Endothelial cell of umbilical vein (primary cell): Measurements from ENCODE around the gene ANG. TPM values are rescaled to one million over a fixed set of nuclear protein-coding genes. Genes with fewer than 3 reads are reported as not detected.

Experiments
- BruUV-seq: library from RNA; stranded (reverse); fragments of 400-500 nt; replicated peaks from 2 replicates; lab custom pipeline; 2021; lab: Mats Ljungman, UMichigan
- CTCF ChIA-PET: fragments of 300-600, 350-600 bp; sonication (Branson Sonifier 250); formaldehyde crosslinking; loops from one replicate; lab custom pipeline; 2021; ENCODE audit warnings: antibody characterized with exemption, inconsistent platforms; lab: Charles Lee
- POLR2A ChIA-PET: fragments of 300-600, 350-600 bp; sonication (Branson Sonifier 250); formaldehyde crosslinking; loops from one replicate; lab custom pipeline; 2021; ENCODE audit warnings: antibody characterized with exemption, inconsistent platforms; lab: Charles Lee
- DNase-seq: peaks from one replicate; pipeline ENCODE4 v3.0.0-alpha.2; 2011; ENCODE audit warnings: low read depth, low spot score
- FAIRE-seq: peaks from 2 replicates; lab custom pipeline; 2011; peaks lifted over from hg19 to GRCh38; lab: Jason Lieb, UNC
- H2AFZ ChIP-seq: 2 replicates; pipeline ENCODE4 v1.6.0; 2012; ENCODE audit warnings: low read depth, low read length, control low read depth, inconsistent platforms
- H3K27ac ChIP-seq: 2 replicates; pipeline ENCODE4 v1.5.1; 2011; ENCODE audit warnings: low read depth, mild to moderate bottlenecking, control low read depth, low read length, moderate library complexity; ENCODE audit not compliant: insufficient read depth
- H3K27me3 ChIP-seq, 2 experiments: 2 replicates each; pipeline versions ENCODE4 v1.6.0 to v1.6.1; 2011; ENCODE audit warnings: low read length in 2 of 2, mixed read lengths in 1 of 2; ENCODE audit not compliant: control insufficient read depth in 2 of 2, insufficient read depth in 2 of 2
- H3K36me3 ChIP-seq, 2 experiments: 2 replicates in 1 of 2; 3 replicates in 1 of 2; pipeline ENCODE4 v1.5.1; 2011; ENCODE audit warnings: low read length in 2 of 2, mild to moderate bottlenecking in 1 of 2, moderate library complexity in 1 of 2; ENCODE audit not compliant: control insufficient read depth in 2 of 2, insufficient read depth in 2 of 2; ENCODE audit errors: extremely low read depth in 1 of 2
- H3K4me1 ChIP-seq: 3 replicates; pipeline ENCODE4 v1.5.1; 2011; ENCODE audit warnings: mild to moderate bottlenecking, low read length; ENCODE audit not compliant: control insufficient read depth, insufficient read depth; ENCODE audit errors: extremely low read depth
- H3K4me2 ChIP-seq: 2 replicates; pipeline ENCODE4 v1.6.1; 2011; ENCODE audit warnings: low read length, control low read depth, mixed read lengths; ENCODE audit not compliant: insufficient read depth
- H3K4me3 ChIP-seq, 3 experiments: fragments of 200-600 bp in 1 of 3; sonication (generic), shearing (Covaris generic) in 1 of 3; replicated peaks in 1 of 3; 2 replicates each; pipeline ENCODE4 v1.5.1; 2011 to 2016; ENCODE audit warnings: control low read depth in 3 of 3, low read length in 3 of 3, mild to moderate bottlenecking in 2 of 3, inconsistent platforms in 1 of 3, low read depth in 1 of 3, moderate library complexity in 1 of 3; ENCODE audit not compliant: insufficient read depth in 1 of 3
- H3K79me2 ChIP-seq: 2 replicates; pipeline ENCODE4 v1.6.0; 2012; ENCODE audit warnings: low read length, inconsistent platforms; ENCODE audit not compliant: control insufficient read depth, insufficient read depth
- H3K9ac ChIP-seq: replicated peaks from 2 replicates; pipeline ENCODE3; 2011; ENCODE audit warnings: low read length, control low read depth; ENCODE audit not compliant: insufficient read depth; ENCODE audit errors: extremely low read depth
- H3K9me1 ChIP-seq: replicated peaks from 3 replicates; pipeline ENCODE4 v1.6.0; 2011; ENCODE audit warnings: mild to moderate bottlenecking, low read length; ENCODE audit not compliant: control insufficient read depth, insufficient read depth; ENCODE audit errors: extremely low read depth
- H3K9me3 ChIP-seq: replicated peaks from 2 replicates; pipeline ENCODE4 v1.5.1; 2012; ENCODE audit warnings: low read length, inconsistent platforms; ENCODE audit not compliant: control insufficient read depth, insufficient read depth
- H4K20me1 ChIP-seq: replicated peaks from 2 replicates; pipeline ENCODE3; 2011; ENCODE audit warnings: mild to moderate bottlenecking, low read length; ENCODE audit not compliant: control insufficient read depth, insufficient read depth; ENCODE audit errors: extremely low read depth
- CTCF ChIP-seq, 2 donors: IDR thresholded peaks; 1 replicate in 1 of 2; 2 replicates in 1 of 2; pipeline ENCODE4 v1.5.1; 2011; ENCODE audit warnings: low read length in 2 of 2, mild to moderate bottlenecking in 2 of 2, moderate library complexity in 2 of 2, control low read depth in 1 of 2, inconsistent platforms in 1 of 2, low read depth in 1 of 2; ENCODE audit not compliant: insufficient read depth in 1 of 2; ENCODE audit errors: extremely low read depth in 1 of 2
- EZH2 ChIP-seq: IDR thresholded peaks from 2 replicates; pipeline ENCODE4 v1.6.1; 2012; ENCODE audit warnings: borderline replicate concordance, low read depth, mild to moderate bottlenecking, moderate library complexity, low read length, inconsistent platforms; ENCODE audit not compliant: severe bottlenecking
- FOS ChIP-seq: IDR thresholded peaks from 2 replicates; pipeline ENCODE4 v1.6.1; 2011; ENCODE audit warnings: mild to moderate bottlenecking, low read length, moderate library complexity, borderline replicate concordance; ENCODE audit not compliant: insufficient read depth
- GATA2 ChIP-seq: IDR thresholded peaks from 2 replicates; pipeline ENCODE4 v1.7.0; 2011; ENCODE audit warnings: low read depth, mild to moderate bottlenecking, moderate library complexity, mixed read lengths, low read length; ENCODE audit not compliant: insufficient read length, insufficient read depth
- MYC ChIP-seq: IDR thresholded peaks from one replicate; pipeline ENCODE4 v1.6.1; 2011; ENCODE audit warnings: mild to moderate bottlenecking, low read depth, low read length
- POLR2A ChIP-seq: IDR thresholded peaks from 2 replicates; pipeline ENCODE4 v1.6.1; 2012; ENCODE audit warnings: low read depth, mild to moderate bottlenecking, control low read depth, low read length
- dilution Hi-C: fragments of 300-500 bp; cut with MboI; formaldehyde crosslinking; loops from one replicate; pipeline ENCODE4 v1.15.0; 2019; ENCODE audit warnings: low sequenced_read_pairs; ENCODE audit not compliant: extremely low pct_ligation_motif_present
- intact Hi-C: fragments of 100-400 bp; cut with micrococcal nuclease; formaldehyde crosslinking; loops from one replicate; pipeline ENCODE4 v1.10.0; 2022
- polyA plus RNA-seq, 4 experiments: library from polyadenylated mRNA; depleted of rRNA in 3 of 4; stranded (reverse) in 3 of 4; unstranded in 1 of 4; fragments of >200 nt; gene quantifications; 2 replicates each; pipeline versions ENCODE4 v1.2.1 to v1.2.3, GENCODE V29; 2011 to 2012; ENCODE audit warnings: missing spikeins in 1 of 4
- total RNA-seq: library from RNA; stranded (reverse); gene quantifications from 2 replicates; pipeline ENCODE4 v1.2.3, GENCODE V29; 2021

The ANG gene
- total and polyA plus RNA-seq, 2 donors (not counting 3 experiments of a cell fraction or from before 2014, with no cell fraction given): 6.2 to 11.2 TPM

GRCh38 chr14:20696764-20697163, 8.2 kb downstream of the ANG start:
- intact Hi-C loops: loop anchor here (1.0 to 10.0 kb wide), 6 partner anchors 62 to 274 kb away; partner anchors contain the start of gene RNASE1
- POLR2A ChIA-PET: interaction anchor here (0.5 kb wide), 1 partner anchor 519 kb away, joined by 5 read pairs; no protein-coding TSS in a partner anchor
- no TSS peak for BruUV-seq

More at GRCh38 chr14:20696764-20697163, 8.2 kb downstream of the ANG start:
- no peak for FAIRE-seq
- Histone ChIP-seq H2AFZ (no peak overlapping the region), H3K27ac (no peak overlapping the region), H3K36me3 (no peaks in the 10 kb centered on the region), H3K9ac (no peak overlapping the region), H3K9me1 (no peaks in the 10 kb centered on the region), H3K4me1 (peaks cover 11% of the 10 kb centered on the region), H3K79me2 (no peaks in the 10 kb centered on the region), H3K4me3 (no peak overlapping the region), H3K27me3 (no peaks in the 10 kb centered on the region), H4K20me1 (no peaks in the 10 kb centered on the region), H3K4me2 (no peak overlapping the region), H3K9me3 (no peaks in the 10 kb centered on the region)
- TF ChIP-seq EZH2 (no peak), POLR2A (no peak), MYC (no peak), FOS (no peak), CTCF (IDR thresholded peaks at IDR 0.05; ENCODE audit: extremely low read depth in 1 of 2, insufficient read depth in 1 of 2, low read depth in 1 of 2, low read length in 2 of 2) (no peak), GATA2 (no peak)
- CTCF ChIA-PET: interaction anchor here (0.7 to 5.1 kb wide), 19 partner anchors 11 to 343 kb away, joined by 3 to 96 read pairs (median 5); partner anchors contain the start of gene RNASE1
- no peak for DNase-seq
- dilution Hi-C loops: no loop called here
